ENCODE data around the gene ZSWIM4. TPM values are rescaled to one million over a fixed set of nuclear protein-coding genes. Genes with fewer than 3 reads are reported as not detected.

Gene ZSWIM4
- total RNA-seq, 1 donor from 2014 or later, result 9.5 TPM

DNA sequence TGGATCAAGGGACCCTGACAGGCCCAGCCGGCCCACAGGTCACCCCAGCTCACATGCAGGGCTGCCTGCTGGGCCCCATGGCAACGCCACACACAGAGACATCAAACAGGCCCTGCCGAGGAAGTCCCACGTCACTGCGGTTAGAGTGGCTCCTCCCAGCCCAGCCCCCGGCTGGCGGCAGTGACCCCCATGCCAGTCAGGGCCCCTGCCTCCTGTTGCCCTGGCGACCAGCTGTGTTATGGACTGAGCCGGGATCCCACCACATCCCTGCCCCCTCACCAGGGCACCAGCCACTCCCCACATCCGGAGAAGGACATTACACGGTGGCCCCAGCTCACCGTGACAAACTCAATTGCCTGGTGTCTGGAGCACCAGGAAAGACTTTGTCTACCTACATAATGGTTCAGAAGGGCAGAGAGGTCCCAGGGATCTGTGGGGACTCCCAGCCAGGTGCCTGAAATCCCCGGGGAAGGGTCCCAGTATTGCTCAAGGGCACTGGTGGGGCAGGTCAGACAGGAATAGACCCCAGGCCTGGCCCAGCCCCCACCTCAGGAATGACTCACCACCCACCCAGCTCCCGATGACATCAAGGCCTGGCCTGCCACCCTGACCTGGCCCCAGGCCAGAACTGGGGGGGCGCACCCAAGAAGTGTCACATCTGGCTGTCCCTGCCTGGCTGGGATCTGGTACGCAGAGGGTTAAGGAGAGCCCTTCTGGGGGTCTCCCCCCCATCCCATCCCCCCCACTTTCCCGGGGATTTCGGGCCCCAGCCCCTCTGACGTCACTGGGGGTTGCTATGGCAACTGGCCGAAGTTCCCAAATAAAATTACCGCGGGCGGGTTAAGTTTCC lies 51.5 kb downstream of the ZSWIM4 start:
- TF ChIP-seq, protein P1, sequence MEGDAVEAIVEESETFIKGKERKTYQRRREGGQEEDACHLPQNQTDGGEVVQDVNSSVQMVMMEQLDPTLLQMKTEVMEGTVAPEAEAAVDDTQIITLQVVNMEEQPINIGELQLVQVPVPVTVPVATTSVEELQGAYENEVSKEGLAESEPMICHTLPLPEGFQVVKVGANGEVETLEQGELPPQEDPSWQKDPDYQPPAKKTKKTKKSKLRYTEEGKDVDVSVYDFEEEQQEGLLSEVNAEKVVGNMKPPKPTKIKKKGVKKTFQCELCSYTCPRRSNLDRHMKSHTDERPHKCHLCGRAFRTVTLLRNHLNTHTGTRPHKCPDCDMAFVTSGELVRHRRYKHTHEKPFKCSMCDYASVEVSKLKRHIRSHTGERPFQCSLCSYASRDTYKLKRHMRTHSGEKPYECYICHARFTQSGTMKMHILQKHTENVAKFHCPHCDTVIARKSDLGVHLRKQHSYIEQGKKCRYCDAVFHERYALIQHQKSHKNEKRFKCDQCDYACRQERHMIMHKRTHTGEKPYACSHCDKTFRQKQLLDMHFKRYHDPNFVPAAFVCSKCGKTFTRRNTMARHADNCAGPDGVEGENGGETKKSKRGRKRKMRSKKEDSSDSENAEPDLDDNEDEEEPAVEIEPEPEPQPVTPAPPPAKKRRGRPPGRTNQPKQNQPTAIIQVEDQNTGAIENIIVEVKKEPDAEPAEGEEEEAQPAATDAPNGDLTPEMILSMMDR (IDR thresholded peaks at IDR 0.05), result no peak
- DNase-seq (ENCODE audit: low spot score), result no peak
- Mint-ChIP-seq H3K4me1 (ENCODE audit: low read depth) (peaks cover 61% of the 10 kb centered on the region), H3K9me3 (ENCODE audit: low read depth) (no peaks in the 10 kb centered on the region), H3K27me3 (ENCODE audit: low read depth) (no peaks in the 10 kb centered on the region), H3K27ac (ENCODE audit: unreplicated experiment) (peak overlapping the region; percentile 100), H3K4me3 (ENCODE audit: unreplicated experiment) (peak overlapping the region; percentile 55), H3K36me3 (ENCODE audit: low read depth) (peaks cover 2% of the 10 kb centered on the region)

- Mint-ChIP-seq H3K27me3 (ENCODE audit: low read depth) (no peaks in the 10 kb centered on the region), H3K9me3 (ENCODE audit: low read depth) (no peaks in the 10 kb centered on the region), H3K4me1 (ENCODE audit: low read depth) (peaks cover 69% of the 10 kb centered on the region), H3K36me3 (ENCODE audit: low read depth) (peaks cover 2% of the 10 kb centered on the region), H3K27ac (ENCODE audit: unreplicated experiment) (peak overlapping the region; percentile 100), H3K4me3 (ENCODE audit: unreplicated experiment) (peak overlapping the region; percentile 55)
- TF ChIP-seq, protein P1 (IDR thresholded peaks at IDR 0.05), result peak; percentile 57
- DNase-seq (ENCODE audit: low spot score), result no peak
Observed at GRCh38 chr19:13847407-13848339, 52.4 kb downstream of the ZSWIM4 start.

GRCh38 chr19:13848340-13848677 lies 53.1 kb downstream of the ZSWIM4 start:
- H3K4me1 Mint-ChIP-seq (ENCODE audit: low read depth), result peaks cover 75% of the 10 kb centered on the region
- no peak for DNase-seq (ENCODE audit: low spot score)
- H3K27me3 Mint-ChIP-seq (ENCODE audit: low read depth), result no peaks in the 10 kb centered on the region
- TF ChIP-seq, protein P1 (IDR thresholded peaks at IDR 0.05), result no peak
- no peaks in the 10 kb centered on the region for H3K9me3 Mint-ChIP-seq (ENCODE audit: low read depth)
- H3K4me3 Mint-ChIP-seq (ENCODE audit: unreplicated experiment), result no peak overlapping the region
- peak overlapping the region; percentile 100 for H3K27ac Mint-ChIP-seq (ENCODE audit: unreplicated experiment)
- H3K36me3 Mint-ChIP-seq (ENCODE audit: low read depth), result no peaks in the 10 kb centered on the region

- Mint-ChIP-seq H3K4me1 (ENCODE audit: low read depth) (peaks cover 73% of the 10 kb centered on the region), H3K27me3 (ENCODE audit: low read depth) (no peaks in the 10 kb centered on the region), H3K9me3 (ENCODE audit: low read depth) (no peaks in the 10 kb centered on the region), H3K4me3 (ENCODE audit: unreplicated experiment) (no peak overlapping the region), H3K36me3 (ENCODE audit: low read depth) (no peaks in the 10 kb centered on the region), H3K27ac (ENCODE audit: unreplicated experiment) (peak overlapping the region; percentile 100)
- DNase-seq (ENCODE audit: low spot score), result no peak
- TF ChIP-seq, protein P1 (IDR thresholded peaks at IDR 0.05), result no peak
Observed at GRCh38 chr19:13848798-13849676, 53.8 kb downstream of the ZSWIM4 start.
